HCT116 (cell line): ENCODE data around the gene LHPP. TPM values are rescaled to one million over a fixed set of nuclear protein-coding genes. Genes with fewer than 3 reads are reported as not detected.

Source experiments
- ATAC-seq: fragments of 200-7000 bp; cut with Tn5 transposase; 2 replicates; pipeline ENCODE4 v1.9.1; 2020; ENCODE audit warnings: mild to moderate bottlenecking, moderate library complexity
- BruUV-seq: library from RNA; stranded (reverse); fragments of 400-500 nt; replicated peaks from 2 replicates; lab custom pipeline; 2021; lab: Mats Ljungman, UMichigan
- CTCF ChIA-PET: fragments of 300-600 bp; sonication (Branson Sonifier 250); formaldehyde crosslinking; loops from one replicate; lab custom pipeline; 2021; ENCODE audit warnings: antibody characterized with exemption; lab: Charles Lee
- POLR2A ChIA-PET: fragments of 300-600, 350-600 bp; sonication (Branson Sonifier 250); formaldehyde crosslinking; loops from one replicate; lab custom pipeline; 2021; ENCODE audit warnings: antibody characterized with exemption; lab: Charles Lee
- RAD21 ChIA-PET, 2 experiments: fragments of 300-600 bp; sonication (Branson Sonifier 250); formaldehyde crosslinking; loops; one replicate each; lab custom pipeline; 2023; ENCODE audit warnings: low total read pairs in 2 of 2; ENCODE audit not compliant: uncharacterized antibody in 2 of 2, unreplicated experiment in 2 of 2, low non-redundant PET in 1 of 2; lab: Charles Lee
- DNase-seq: peaks from one replicate; pipeline ENCODE4 v3.0.0-alpha.2; 2010; ENCODE audit warnings: low read depth, low spot score
- H2AFZ ChIP-seq: fragments of 200-600 bp; shearing (Covaris generic), sonication (generic); 2 replicates; pipeline ENCODE4 v1.6.1; 2017; ENCODE audit warnings: low read depth, mixed run types, mixed read lengths, antibody characterized with exemption, low read length; ENCODE audit not compliant: poor library complexity, severe bottlenecking
- H3K27ac ChIP-seq: 2 replicates; pipeline ENCODE4 v1.5.1; 2012; ENCODE audit warnings: low read depth, low read length
- H3K27me3 ChIP-seq: fragments of 200-600 bp; sonication (generic); 2 replicates; pipeline ENCODE4 v1.6.1; 2016; ENCODE audit warnings: mixed run types, low read length, mixed read lengths; ENCODE audit not compliant: insufficient read depth
- H3K36me3 ChIP-seq, 2 experiments: fragments of 200-500 bp in 1 of 2; fragments of 200-600 bp in 1 of 2; sonication (Bioruptor generic) in 1 of 2; sonication (generic) in 1 of 2; 2 replicates each; pipeline versions ENCODE4 v1.5.1 to v1.6.1; 2014 to 2016; ENCODE audit warnings: low read length in 2 of 2, inconsistent platforms in 1 of 2, mixed read lengths in 1 of 2, mixed run types in 1 of 2; ENCODE audit not compliant: insufficient read depth in 2 of 2, control insufficient read depth in 1 of 2
- H3K4me1 ChIP-seq, 2 experiments: fragments of 200-600 bp in 1 of 2; sonication (generic) in 1 of 2; 2 replicates each; pipeline versions ENCODE4 v1.5.1 to v1.6.1; 2012 to 2017; ENCODE audit warnings: low read length in 2 of 2, inconsistent platforms in 1 of 2, mild to moderate bottlenecking in 1 of 2, mixed read lengths in 1 of 2, mixed run types in 1 of 2, moderate library complexity in 1 of 2; ENCODE audit not compliant: insufficient read depth in 2 of 2, control insufficient read depth in 1 of 2
- H3K4me2 ChIP-seq: fragments of 200-600 bp; sonication (generic); 2 replicates; pipeline ENCODE4 v1.6.1; 2017; ENCODE audit warnings: mixed run types, low read length, mixed read lengths
- H3K4me3 ChIP-seq, 2 experiments: fragments of 200-600 bp in 1 of 2; sonication (generic) in 1 of 2; replicated peaks in 1 of 2; 2 replicates each; pipeline ENCODE4 v1.5.1; 2011 to 2016; ENCODE audit warnings: low read length in 2 of 2, control low read depth in 1 of 2, low read depth in 1 of 2, mild to moderate bottlenecking in 1 of 2, mixed read lengths in 1 of 2, mixed run types in 1 of 2
- H3K79me2 ChIP-seq: fragments of 200-600 bp; sonication (generic); 2 replicates; pipeline ENCODE4 v1.6.1; 2017; ENCODE audit warnings: mild to moderate bottlenecking, mixed run types, low read length, moderate library complexity, mixed read lengths; ENCODE audit not compliant: insufficient read depth
- H3K9ac ChIP-seq: fragments of 200-600 bp; sonication (generic); 2 replicates; pipeline ENCODE4 v1.6.1; 2016; ENCODE audit warnings: low read length, mixed read lengths
- H3K9me2 ChIP-seq: fragments of 200-600 bp; sonication (generic), shearing (Covaris generic); 2 replicates; pipeline ENCODE4 v1.6.1; 2017; ENCODE audit warnings: mixed run types, mild to moderate bottlenecking, moderate library complexity; ENCODE audit not compliant: insufficient read depth
- H3K9me3 ChIP-seq, 2 experiments: fragments of 200-500 bp in 1 of 2; fragments of 200-600 bp in 1 of 2; sonication (Bioruptor generic) in 1 of 2; sonication (generic) in 1 of 2; 2 replicates each; pipeline ENCODE4 v1.6.1; 2014 to 2017; ENCODE audit warnings: low read length in 2 of 2, mixed read lengths in 2 of 2, inconsistent platforms in 1 of 2, low read depth in 1 of 2, mild to moderate bottlenecking in 1 of 2, mixed run types in 1 of 2, moderate library complexity in 1 of 2; ENCODE audit not compliant: control insufficient read depth in 1 of 2, insufficient read depth in 1 of 2
- H4K20me1 ChIP-seq: fragments of 200-600 bp; sonication (generic), shearing (Covaris generic); 2 replicates; pipeline ENCODE4 v1.6.1; 2017; ENCODE audit warnings: mixed run types, mild to moderate bottlenecking, moderate library complexity; ENCODE audit not compliant: insufficient read depth
- CBX3 ChIP-seq: IDR thresholded peaks from 2 replicates; pipeline ENCODE4 v1.6.1; 2012; ENCODE audit warnings: low read depth
- CEBPB ChIP-seq: IDR thresholded peaks from 2 replicates; pipeline ENCODE4 v1.6.1; 2012; ENCODE audit warnings: low read depth
- ELF1 ChIP-seq: IDR thresholded peaks from 2 replicates; pipeline ENCODE4 v1.6.1; 2012; ENCODE audit warnings: low read depth, borderline replicate concordance
- FOSL1 ChIP-seq: IDR thresholded peaks from 2 replicates; pipeline ENCODE4 v1.6.1; 2012; ENCODE audit warnings: low read depth
- JUND ChIP-seq: IDR thresholded peaks from 2 replicates; pipeline ENCODE4 v1.6.1; 2012
- POLR2A ChIP-seq: IDR thresholded peaks from 2 replicates; pipeline ENCODE4 v1.7.0; 2011; ENCODE audit warnings: borderline replicate concordance; ENCODE audit not compliant: insufficient read depth, insufficient read length; ENCODE audit errors: extremely low read depth
- POLR2AphosphoS5 ChIP-seq: IDR thresholded peaks from 2 replicates; pipeline ENCODE4 v1.6.1; 2011; ENCODE audit warnings: mild to moderate bottlenecking, low read depth, low read length, moderate library complexity
- RAD21 ChIP-seq: IDR thresholded peaks from 2 replicates; pipeline ENCODE4 v1.6.1; 2012; ENCODE audit warnings: low read depth, mild to moderate bottlenecking
- SIN3A ChIP-seq: IDR thresholded peaks from 2 replicates; pipeline ENCODE4 v1.6.1; 2012; ENCODE audit warnings: low read depth
- SP1 ChIP-seq: IDR thresholded peaks from 2 replicates; pipeline ENCODE4 v1.6.1; 2012; ENCODE audit warnings: low read depth
- SRF ChIP-seq: IDR thresholded peaks from 2 replicates; pipeline ENCODE4 v1.6.1; 2012; ENCODE audit warnings: low read depth
- TCF7L2 ChIP-seq: IDR thresholded peaks from 2 replicates; pipeline ENCODE4 v1.7.0; 2011; ENCODE audit warnings: borderline replicate concordance, inconsistent platforms; ENCODE audit not compliant: insufficient read depth, insufficient read length; ENCODE audit errors: extremely low read depth
- YY1 ChIP-seq: IDR thresholded peaks from 2 replicates; pipeline ENCODE4 v1.6.1; 2011; ENCODE audit warnings: low read length, low read depth, moderate library complexity, mild to moderate bottlenecking; ENCODE audit not compliant: insufficient replicate concordance; ENCODE audit errors: extremely low read depth
- ZFX ChIP-seq: fragments of 450-650 bp; IDR thresholded peaks from 2 replicates; pipeline ENCODE4 v1.6.1; 2017
- intact Hi-C: fragments of 100-400 bp; cut with micrococcal nuclease; formaldehyde crosslinking; loops from 2 replicates; pipeline ENCODE4 v1.10.0; 2022
- total RNA-seq: library from RNA; stranded (reverse); gene quantifications from one replicate; pipeline ENCODE4 v1.2.1, GENCODE V29; 2021; ENCODE audit not compliant: unreplicated experiment
- TF ChIP-seq, protein P1 (sequence below): IDR thresholded peaks from 2 replicates; pipeline ENCODE4 v1.6.1; 2011; ENCODE audit warnings: mild to moderate bottlenecking, low read length, moderate library complexity; ENCODE audit not compliant: insufficient replicate concordance; ENCODE audit errors: extremely low read depth
- TF ChIP-seq, protein P2 (sequence below): IDR thresholded peaks from 2 replicates; pipeline ENCODE4 v1.6.1; 2012
- TF ChIP-seq, protein P3 (sequence below): IDR thresholded peaks from 2 replicates; pipeline ENCODE4 v1.6.1; 2012; ENCODE audit warnings: low read depth

Gene LHPP
- total RNA-seq, 1 experiment from 2014 or later = 45.8 TPM

GRCh38 chr10:124574456-124575070 lies 112.9 kb downstream of the LHPP start:
- no peak overlapping the region for H3K4me2 ChIP-seq
- DNase-seq (no peak), ATAC-seq (no peak)
- no peaks in the 10 kb centered on the region for H3K27me3 ChIP-seq
- CTCF ChIA-PET = no interaction called here
- no peak for TF ChIP-seq CEBPB
- TF ChIP-seq, protein P1, sequence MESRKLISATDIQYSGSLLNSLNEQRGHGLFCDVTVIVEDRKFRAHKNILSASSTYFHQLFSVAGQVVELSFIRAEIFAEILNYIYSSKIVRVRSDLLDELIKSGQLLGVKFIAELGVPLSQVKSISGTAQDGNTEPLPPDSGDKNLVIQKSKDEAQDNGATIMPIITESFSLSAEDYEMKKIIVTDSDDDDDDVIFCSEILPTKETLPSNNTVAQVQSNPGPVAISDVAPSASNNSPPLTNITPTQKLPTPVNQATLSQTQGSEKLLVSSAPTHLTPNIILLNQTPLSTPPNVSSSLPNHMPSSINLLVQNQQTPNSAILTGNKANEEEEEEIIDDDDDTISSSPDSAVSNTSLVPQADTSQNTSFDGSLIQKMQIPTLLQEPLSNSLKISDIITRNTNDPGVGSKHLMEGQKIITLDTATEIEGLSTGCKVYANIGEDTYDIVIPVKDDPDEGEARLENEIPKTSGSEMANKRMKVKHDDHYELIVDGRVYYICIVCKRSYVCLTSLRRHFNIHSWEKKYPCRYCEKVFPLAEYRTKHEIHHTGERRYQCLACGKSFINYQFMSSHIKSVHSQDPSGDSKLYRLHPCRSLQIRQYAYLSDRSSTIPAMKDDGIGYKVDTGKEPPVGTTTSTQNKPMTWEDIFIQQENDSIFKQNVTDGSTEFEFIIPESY = no peak
- TF ChIP-seq YY1 = no peak
- TF ChIP-seq ZFX = no peak
- no peak for TF ChIP-seq SIN3A
- TF ChIP-seq, protein P2, sequence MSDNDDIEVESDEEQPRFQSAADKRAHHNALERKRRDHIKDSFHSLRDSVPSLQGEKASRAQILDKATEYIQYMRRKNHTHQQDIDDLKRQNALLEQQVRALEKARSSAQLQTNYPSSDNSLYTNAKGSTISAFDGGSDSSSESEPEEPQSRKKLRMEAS = no peak
- no peak for TF ChIP-seq JUND
- no peak for TF ChIP-seq TCF7L2
- no peak for TF ChIP-seq CBX3
- TF ChIP-seq SRF = no peak
- TF ChIP-seq FOSL1 = no peak
- no peak for TF ChIP-seq SP1
- no peak for TF ChIP-seq POLR2AphosphoS5
- no peak for TF ChIP-seq POLR2A
- TF ChIP-seq, protein P3, sequence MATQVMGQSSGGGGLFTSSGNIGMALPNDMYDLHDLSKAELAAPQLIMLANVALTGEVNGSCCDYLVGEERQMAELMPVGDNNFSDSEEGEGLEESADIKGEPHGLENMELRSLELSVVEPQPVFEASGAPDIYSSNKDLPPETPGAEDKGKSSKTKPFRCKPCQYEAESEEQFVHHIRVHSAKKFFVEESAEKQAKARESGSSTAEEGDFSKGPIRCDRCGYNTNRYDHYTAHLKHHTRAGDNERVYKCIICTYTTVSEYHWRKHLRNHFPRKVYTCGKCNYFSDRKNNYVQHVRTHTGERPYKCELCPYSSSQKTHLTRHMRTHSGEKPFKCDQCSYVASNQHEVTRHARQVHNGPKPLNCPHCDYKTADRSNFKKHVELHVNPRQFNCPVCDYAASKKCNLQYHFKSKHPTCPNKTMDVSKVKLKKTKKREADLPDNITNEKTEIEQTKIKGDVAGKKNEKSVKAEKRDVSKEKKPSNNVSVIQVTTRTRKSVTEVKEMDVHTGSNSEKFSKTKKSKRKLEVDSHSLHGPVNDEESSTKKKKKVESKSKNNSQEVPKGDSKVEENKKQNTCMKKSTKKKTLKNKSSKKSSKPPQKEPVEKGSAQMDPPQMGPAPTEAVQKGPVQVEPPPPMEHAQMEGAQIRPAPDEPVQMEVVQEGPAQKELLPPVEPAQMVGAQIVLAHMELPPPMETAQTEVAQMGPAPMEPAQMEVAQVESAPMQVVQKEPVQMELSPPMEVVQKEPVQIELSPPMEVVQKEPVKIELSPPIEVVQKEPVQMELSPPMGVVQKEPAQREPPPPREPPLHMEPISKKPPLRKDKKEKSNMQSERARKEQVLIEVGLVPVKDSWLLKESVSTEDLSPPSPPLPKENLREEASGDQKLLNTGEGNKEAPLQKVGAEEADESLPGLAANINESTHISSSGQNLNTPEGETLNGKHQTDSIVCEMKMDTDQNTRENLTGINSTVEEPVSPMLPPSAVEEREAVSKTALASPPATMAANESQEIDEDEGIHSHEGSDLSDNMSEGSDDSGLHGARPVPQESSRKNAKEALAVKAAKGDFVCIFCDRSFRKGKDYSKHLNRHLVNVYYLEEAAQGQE = no peak
- TF ChIP-seq ELF1 = no peak
- TF ChIP-seq RAD21 = no peak
- no peaks in the 10 kb centered on the region for H3K9me3 ChIP-seq
- RAD21 ChIA-PET = no interaction called here
- no peak overlapping the region for H3K4me3 ChIP-seq
- intact Hi-C loops = no loop called here
- POLR2A ChIA-PET = no interaction called here
- no TSS peak for BruUV-seq
- no peak overlapping the region for H3K27ac ChIP-seq
- no peaks in the 10 kb centered on the region for H4K20me1 ChIP-seq
- H3K9ac ChIP-seq = no peak overlapping the region
- no peak overlapping the region for H2AFZ ChIP-seq
- no peaks in the 10 kb centered on the region for H3K9me2 ChIP-seq
- H3K4me1 ChIP-seq = no peaks in the 10 kb centered on the region
- H3K36me3 ChIP-seq = no peaks in the 10 kb centered on the region
- no peaks in the 10 kb centered on the region for H3K79me2 ChIP-seq
